GM12865 (cell line): ENCODE measurements around the gene OTUB2.

ENCODE experiments used
- DNase-seq: peaks from one replicate; pipeline ENCODE4 v3.0.0; 2010; ENCODE audit warnings: low read depth
- H3K4me3 ChIP-seq: 2 replicates; pipeline ENCODE4 v1.5.1; 2011; ENCODE audit warnings: mild to moderate bottlenecking, low read depth, low read length, control low read depth
- TF ChIP-seq, protein P1 (sequence below): IDR thresholded peaks from 2 replicates; pipeline ENCODE4 v1.5.1; 2011; ENCODE audit warnings: low read length, control low read depth, low read depth, inconsistent platforms; ENCODE audit not compliant: insufficient read depth; ENCODE audit errors: missing control alignments

OTUB2 gene

DNA sequence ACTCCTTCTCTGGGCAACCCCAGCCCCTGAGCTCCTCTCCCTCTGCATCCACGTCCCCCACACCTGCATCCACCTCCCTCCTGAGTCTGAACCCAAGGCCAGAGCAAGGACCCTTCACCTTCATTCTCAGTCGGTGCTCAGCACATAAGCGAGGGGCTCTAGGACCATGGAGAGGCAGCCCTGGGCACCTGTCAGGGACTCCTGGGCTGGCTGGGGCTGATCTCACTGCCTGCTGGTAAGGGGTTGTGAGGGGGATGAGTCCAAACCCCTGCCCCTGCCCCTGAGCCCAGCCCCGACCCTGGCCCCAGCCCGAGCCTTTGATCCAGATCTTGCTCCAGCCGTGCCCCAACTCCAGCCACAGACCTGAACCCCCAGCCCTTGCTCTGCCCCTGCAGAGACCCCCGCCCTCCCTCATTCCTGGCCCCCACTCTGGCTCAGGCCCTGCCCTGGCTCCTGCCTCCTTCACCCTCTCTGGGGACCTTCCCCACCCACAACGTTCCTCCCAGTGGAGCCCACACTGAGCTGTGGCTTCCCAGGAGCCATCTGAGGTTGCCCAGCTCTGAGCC, 29.9 kb upstream of the OTUB2 start:
- no peak for DNase-seq
- TF ChIP-seq, protein P1, sequence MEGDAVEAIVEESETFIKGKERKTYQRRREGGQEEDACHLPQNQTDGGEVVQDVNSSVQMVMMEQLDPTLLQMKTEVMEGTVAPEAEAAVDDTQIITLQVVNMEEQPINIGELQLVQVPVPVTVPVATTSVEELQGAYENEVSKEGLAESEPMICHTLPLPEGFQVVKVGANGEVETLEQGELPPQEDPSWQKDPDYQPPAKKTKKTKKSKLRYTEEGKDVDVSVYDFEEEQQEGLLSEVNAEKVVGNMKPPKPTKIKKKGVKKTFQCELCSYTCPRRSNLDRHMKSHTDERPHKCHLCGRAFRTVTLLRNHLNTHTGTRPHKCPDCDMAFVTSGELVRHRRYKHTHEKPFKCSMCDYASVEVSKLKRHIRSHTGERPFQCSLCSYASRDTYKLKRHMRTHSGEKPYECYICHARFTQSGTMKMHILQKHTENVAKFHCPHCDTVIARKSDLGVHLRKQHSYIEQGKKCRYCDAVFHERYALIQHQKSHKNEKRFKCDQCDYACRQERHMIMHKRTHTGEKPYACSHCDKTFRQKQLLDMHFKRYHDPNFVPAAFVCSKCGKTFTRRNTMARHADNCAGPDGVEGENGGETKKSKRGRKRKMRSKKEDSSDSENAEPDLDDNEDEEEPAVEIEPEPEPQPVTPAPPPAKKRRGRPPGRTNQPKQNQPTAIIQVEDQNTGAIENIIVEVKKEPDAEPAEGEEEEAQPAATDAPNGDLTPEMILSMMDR: no peak
- H3K4me3 ChIP-seq: no peak overlapping the region

DNA sequence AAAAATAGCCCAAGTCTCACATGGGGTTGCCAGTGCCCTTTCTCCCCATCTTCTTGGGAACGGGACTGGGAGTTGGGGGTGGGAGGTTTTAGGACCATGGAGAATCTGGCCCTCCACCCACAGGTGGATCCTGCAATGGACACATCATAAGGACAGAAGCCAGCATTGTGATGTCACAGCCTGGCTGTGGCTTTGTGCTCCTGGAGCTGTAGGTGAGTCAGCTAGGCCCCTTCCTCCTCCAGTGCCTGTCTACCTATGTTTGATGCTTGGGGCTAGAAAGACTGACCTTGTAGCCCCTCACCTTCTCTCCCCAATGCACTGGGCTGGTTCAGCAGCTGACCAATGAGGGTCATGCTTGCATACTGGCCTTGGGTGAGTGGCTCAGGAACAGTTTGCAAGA, 29.1 kb upstream of the OTUB2 start, which contains the start of gene CCDC197:
CCDC197 (plus strand) TSS at position 220 of the 400 bp plus-strand sequence. CDS start 831 bp downstream, outside the sequence.
- no peak for DNase-seq
- no peak within 1 kb of the TSS for H3K4me3 ChIP-seq
- TF ChIP-seq, protein P1: no peak

DNA sequence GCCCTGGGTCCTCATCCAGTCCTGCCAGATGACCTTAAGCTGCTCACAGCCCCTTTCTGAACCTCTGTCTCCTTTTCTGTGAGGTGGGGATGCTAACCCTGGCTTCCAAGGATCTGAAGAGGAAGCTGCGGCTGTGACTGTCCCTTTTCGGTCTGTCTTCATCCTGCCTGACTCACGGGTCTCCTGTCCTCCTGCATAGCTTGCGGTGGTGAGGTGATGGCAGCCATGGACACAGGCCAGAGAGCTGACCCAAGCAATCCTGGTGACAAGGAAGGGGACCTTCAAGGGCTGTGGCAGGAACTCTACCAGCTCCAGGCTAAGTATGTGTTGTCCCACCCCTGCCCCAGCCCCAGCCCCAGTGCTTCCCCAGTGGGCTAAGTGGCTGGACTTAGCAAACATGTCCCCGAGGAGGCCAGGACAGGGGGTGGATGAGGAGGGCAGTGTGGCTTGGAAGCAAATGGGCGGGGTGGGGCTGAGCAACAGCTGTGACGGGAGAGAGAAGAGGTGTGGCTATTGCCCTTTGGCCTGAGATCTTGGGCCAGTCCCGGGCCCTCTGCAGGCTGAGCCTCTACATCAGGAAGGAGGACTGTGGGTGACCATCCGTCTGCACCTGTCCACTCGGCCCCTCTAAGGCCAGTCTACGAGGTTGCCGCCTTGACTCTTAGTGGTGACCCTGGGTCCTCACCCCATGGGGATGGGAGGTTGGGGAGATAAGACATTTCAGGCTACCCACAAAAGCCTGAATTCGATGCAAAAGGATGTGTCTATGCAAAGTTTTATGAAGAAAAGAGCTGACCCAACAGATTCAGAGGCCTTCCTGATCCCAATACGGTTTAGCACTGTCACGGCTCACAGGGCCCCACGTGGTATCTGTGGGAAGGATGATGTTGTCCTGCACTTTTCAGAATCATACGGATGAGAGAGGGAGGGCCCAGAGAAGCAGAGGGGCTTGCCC, 27.9 kb upstream of the OTUB2 start:
- DNase-seq: no peak
- H3K4me3 ChIP-seq: no peak overlapping the region
- TF ChIP-seq, protein P1: no peak

DNA sequence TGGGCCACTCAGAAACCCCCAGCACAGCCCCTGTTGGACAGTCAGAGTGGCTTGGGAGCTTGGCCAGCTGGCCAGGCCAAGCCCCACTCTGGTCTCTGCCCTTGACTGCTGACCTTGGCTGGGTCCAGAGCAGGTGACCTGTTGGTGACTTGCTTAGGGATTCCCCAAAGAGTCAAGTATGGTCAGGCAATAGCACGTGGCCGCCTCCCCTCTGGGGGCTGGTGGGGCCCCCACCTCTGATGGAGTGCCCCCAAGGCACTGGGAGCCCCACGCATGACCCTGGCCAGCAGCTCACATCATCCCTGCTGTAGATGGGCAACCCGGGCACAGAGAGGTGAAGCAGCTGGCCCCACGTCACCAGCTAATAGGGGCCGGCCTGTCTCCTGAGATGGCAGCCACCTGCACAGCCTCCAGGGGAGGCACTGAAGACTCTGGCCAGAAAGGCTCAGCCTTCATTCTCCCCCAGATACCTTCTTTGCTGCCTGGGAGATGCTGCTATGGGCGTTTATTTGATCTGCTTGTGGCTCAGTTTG, 27.2 kb upstream of the OTUB2 start:
- peak; percentile 32 for DNase-seq
- TF ChIP-seq, protein P1: no peak
- H3K4me3 ChIP-seq: no peak overlapping the region

DNA sequence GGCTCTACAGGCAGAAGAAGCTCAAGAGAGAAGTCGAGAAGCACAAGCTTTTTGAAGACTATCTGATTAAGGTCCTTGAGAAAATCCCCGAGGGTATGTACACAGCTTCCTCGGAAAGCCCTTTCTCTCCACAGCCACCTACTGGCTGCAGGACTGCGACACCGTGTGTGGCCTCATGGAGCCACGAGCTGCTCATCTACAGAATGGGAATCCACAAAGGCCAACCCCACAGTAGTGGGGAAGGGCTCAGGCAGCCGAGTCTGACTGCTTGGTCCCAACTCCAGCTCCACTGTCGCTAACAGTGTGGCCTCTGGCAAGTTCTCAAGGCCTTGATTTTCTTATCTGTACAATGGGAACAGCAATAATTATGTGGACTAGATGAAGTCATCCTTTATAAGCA, 26.6 kb upstream of the OTUB2 start:
- no peak overlapping the region for H3K4me3 ChIP-seq
- DNase-seq: peak; percentile 69
- TF ChIP-seq, protein P1: peak; percentile 16

DNA sequence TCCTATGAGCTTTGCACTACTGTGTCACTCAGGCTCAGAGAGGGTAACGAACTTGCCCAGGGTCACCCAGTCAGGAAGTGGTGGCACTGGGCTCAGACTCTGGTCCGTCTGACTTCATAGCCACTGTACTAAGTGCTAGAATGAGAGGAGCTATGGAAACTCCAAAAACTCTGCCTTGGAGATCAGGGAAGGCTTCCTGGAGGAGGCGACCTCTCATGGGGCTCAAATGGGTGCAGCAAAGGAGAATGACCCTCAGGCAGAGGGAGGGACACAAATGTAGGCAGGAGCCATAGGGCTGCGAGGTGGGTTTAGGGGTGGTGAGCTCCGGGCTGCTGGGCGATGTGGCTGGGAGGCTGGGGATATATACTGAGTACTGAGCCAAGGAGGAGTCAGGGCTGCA, 25.9 kb upstream of the OTUB2 start:
- H3K4me3 ChIP-seq: no peak overlapping the region
- DNase-seq: no peak
- TF ChIP-seq, protein P1: no peak
